HG02852 (cell line): Measurements from ENCODE around the gene SEMA6C.
"Not testable (repeated sequence)": the region's sequence is repeated elsewhere in the genome, so short reads cannot be mapped to it uniquely, and the experiment has no call there.

Experiments
- ATAC-seq: cut with Tn5 transposase; IDR thresholded peaks from one replicate; pipeline ENCODE4 v1.9.1; 2021; ENCODE audit warnings: mild to moderate bottlenecking, moderate library complexity; ENCODE audit not compliant: unreplicated experiment

Gene SEMA6C

DNA sequence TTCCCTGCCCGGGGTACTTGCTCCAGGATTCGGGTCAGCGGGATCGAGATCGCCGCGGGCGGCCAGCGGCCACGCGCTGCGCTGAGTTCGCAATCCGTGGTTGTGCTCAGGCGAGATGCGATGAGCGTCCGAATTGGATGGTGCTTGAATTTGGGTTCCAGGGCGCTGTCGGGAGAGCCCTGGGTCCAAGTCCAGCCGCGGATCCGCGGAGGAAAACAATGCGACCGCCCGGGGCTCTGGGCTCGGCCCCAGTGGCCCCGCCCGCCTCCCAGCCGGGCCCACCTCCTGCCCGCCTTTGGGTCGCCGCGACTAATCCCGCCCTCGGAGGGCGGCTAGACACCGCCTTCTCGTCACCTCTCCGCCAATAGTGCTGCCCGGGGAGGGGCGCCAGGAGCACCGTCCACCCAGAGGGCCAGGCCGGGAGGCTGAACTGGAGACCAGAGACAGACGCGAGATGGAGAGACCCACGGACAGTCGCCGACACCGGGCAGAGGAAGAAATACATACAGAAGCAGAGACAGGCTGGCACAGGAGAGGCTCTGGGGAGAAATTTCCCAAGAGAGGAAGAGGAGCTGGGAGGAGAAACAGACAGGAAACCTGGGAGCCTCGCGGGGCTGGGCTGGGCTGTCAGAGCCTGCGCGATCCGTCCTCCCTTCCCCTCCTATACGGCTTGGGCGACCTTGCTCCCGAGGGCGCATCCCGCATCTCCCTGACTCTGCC lies at the start of gene SEMA6C:
Gene SEMA6C, minus strand, starts transcription at position 220 of the 720 bp plus-strand sequence. CDS start 4,010 bp downstream, outside the sequence.
- ATAC-seq, result peak; percentile 99

- not testable (repeated sequence) for ATAC-seq
Observed at GRCh38 chr1:151194894-151195594, 48.6 kb upstream of the SEMA6C start.

GRCh38 chr1:151193856-151194255 lies 47.4 kb upstream of the SEMA6C start:
- ATAC-seq, result no peak

DNA sequence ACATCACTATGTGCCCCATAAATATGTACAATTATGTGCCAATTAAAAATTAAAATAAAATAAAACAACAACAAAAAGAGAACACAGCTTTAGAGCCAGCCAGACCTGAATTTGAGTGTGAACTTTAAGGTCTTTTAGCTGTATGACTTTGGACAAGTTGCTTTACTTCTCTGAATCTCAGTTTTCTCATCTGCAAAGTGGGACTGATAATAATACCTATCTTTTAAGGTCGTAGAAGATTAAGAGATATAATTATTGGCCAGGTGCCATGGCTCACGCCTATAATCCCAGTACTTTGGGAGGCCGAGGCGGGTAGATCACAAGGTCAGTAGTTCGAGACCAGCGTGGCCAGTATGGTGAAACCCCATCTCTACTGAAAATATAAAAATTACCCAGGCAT lies 46.9 kb upstream of the SEMA6C start:
- no peak for ATAC-seq

- ATAC-seq, result no peak
Observed at GRCh38 chr1:151192047-151192446, 45.6 kb upstream of the SEMA6C start.

GRCh38 chr1:151189637-151190445 lies 43.4 kb upstream of the SEMA6C start, which contains the start of gene VPS72:
VPS72 (minus strand) TSS chr1:151190197; CDS start chr1:151190121, 76 bp downstream.
- peak; percentile 77 for ATAC-seq

GRCh38 chr1:151188667-151189066 lies 42.2 kb upstream of the SEMA6C start:
- not testable (repeated sequence) for ATAC-seq

DNA sequence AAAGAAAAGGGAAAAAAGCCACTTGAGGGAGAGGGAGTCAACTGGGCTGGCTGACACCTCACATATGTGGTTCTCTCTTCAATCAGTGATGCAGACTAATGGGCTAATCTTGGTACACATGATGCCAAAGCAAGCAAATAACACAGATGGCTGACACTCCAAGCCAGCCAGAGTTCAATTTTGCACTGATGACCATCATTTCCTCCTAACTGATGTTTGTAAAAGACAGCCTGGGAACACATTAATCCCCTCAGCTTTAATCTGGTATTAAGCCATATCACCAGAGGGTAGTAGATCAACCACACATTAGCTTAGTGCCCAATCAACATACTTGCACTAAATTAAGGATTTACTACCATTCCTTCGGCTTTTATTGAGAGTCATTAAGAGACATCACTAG lies 40.8 kb upstream of the SEMA6C start:
- ATAC-seq, result no peak

GRCh38 chr1:151184211-151184610 lies 37.8 kb upstream of the SEMA6C start:
- no peak for ATAC-seq

DNA sequence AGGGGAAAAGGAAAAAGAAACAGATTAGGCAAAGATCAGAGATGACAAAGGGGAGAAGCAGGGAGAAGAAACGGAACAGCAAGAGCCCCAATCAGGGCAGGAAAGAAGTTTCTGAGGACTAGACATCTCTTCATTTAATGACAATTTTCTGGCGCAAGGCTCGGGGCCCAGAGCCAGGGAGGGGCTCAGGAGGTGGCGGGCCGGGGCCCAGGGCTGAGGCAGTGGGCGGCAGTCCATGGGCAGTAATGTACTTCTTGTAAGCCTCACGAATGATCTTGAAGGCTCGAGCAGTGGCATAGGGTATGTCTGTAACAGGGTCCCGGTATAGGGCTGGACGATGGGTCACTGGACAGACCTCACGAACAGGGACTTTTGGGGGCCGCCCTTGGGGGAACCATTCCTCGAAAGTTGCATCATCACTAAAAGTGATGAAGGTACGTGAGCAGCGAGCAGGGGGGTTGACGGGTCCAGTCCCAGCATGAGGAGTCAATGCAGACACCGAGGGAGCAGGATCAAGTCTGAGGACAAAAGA lies 30.1 kb upstream of the SEMA6C start:
- no peak for ATAC-seq

DNA sequence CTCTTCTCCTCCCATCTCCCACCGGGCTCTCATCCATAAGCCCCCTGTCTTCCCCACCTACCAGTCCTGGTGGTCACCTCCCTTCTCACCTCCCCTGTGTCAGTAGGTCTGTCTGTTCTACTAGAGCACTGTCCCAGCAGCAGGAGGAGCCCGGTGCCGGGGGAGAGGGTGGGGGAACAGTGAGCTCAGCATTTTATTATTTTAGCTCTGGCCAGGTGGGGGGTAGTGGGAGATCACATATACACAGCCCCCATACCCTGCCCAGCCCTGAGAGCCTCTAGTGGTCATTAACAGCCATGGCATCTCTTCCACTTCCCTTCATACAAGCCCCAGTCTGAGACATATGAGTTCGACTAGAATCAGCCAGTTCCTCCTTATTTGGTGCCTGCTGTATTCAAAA lies 29.4 kb upstream of the SEMA6C start, which contains the start of gene TMOD4:
Gene TMOD4, minus strand, starts transcription at position 119 of the 400 bp plus-strand sequence. CDS start 1,106 bp downstream, outside the sequence.
- ATAC-seq, result no peak

GRCh38 chr1:151175041-151175741 lies 28.8 kb upstream of the SEMA6C start:
- no peak for ATAC-seq

DNA sequence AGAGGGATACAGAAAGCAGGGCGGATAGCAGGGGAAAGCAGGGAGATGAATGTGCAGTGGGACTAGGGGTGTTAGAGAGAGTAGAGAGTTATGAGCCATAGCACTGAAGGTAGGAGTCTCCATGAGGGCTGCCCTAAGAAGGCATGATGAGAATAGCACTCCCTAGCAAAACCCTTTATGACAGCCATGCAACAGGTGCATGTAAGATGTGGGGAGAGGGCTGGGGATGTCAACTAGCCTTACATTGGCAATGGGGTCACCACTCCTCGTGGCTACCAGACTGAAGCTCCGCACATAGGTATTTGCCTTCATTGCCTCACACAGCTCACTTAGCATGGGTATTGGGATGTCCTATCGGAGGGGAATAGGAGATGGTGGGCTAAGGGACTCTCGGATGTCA lies 24.8 kb upstream of the SEMA6C start:
- ATAC-seq, result no peak

DNA sequence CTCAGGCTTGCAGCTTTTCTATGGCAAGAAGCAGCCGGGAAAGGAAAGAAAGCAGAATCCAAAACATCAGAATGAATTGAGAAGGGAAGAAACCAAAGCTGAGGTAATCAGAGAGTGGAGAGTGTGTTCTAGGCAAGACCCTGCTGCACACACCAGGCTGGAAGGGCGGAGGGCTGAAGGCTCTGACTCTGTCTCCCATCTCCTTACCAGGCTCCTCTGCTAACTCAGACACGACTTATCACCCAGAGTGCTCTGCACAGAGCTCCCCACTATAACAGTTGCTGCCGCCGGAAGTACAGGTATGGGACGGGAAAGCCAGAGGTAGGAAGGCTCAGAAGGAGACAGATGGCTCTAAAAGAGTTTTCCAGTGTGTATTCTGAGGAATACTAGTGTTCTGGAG lies 20.7 kb upstream of the SEMA6C start:
- no peak for ATAC-seq

GRCh38 chr1:151166505-151166956 lies 20.1 kb upstream of the SEMA6C start:
- peak; percentile 5 for ATAC-seq

DNA sequence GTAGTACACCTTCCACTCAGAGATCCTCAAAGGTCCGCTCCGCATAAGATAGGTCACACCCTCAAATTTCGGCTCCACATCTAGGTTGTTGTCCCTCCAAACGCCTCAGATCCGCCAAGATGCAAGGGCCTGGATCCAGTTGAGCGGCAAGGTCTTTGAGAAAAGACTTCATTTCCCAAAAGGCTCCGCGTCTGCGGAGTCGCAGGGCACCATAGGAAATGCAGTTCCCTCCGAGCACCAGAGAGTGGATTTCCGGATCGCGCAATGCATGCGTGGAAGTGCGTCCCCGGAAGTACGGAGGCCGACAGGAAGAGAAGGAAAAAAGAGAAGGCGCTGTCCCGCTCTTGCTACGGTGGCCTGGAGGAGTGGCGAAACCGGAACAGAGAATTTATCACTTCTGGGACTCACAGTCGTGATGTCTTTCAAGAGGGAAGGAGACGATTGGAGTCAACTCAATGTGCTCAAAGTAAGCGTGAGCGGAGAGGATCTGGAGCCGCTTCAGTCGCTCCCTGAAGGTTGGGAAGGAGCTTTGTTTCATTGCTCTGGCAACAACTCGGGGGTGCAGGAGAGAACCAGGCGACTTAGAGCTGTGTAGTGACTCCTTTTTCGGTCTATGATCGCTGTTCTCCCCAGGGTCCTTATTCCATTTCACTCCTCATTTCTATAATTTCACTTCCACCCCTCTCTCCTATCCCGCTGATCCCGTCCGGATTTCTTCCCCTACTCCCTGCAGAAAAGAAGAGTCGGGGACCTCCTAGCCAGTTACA lies 19.5 kb upstream of the SEMA6C start, which contains the start of the genes LYSMD1 and SCNM1:
Gene LYSMD1, minus strand, starts transcription at position 165 of the 767 bp plus-strand sequence. CDS start 644 bp downstream, outside the sequence.
Gene SCNM1, plus strand, starts transcription at position 407 of the 767 bp plus-strand sequence. Its CDS starts 9 bp downstream, at position 416.
- peak; percentile 84 for ATAC-seq

DNA sequence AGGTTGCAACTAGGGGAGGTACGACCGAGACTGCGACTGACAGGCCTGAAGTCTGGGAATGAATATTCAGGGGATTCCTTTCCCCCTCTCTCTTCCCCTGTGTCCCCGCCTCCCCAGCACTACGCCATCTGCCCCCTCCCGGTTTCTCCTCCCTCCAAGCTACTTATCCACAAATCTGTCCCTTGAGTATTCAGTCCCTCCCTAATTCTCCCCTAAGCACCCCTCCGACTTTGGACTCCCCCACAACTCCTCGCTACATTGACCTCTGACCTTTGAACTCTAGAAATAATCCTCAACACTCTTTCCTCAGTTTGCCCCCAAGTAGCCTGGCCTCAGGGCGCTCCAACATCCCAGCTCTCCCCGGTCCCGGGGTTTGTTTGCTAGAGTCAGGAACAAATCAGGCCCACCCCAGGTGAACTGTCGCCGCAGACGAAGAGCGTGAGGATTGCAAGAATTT lies 18.9 kb upstream of the SEMA6C start:
- no peak for ATAC-seq

GRCh38 chr1:151164732-151165280 lies 18.4 kb upstream of the SEMA6C start:
- ATAC-seq, result no peak

DNA sequence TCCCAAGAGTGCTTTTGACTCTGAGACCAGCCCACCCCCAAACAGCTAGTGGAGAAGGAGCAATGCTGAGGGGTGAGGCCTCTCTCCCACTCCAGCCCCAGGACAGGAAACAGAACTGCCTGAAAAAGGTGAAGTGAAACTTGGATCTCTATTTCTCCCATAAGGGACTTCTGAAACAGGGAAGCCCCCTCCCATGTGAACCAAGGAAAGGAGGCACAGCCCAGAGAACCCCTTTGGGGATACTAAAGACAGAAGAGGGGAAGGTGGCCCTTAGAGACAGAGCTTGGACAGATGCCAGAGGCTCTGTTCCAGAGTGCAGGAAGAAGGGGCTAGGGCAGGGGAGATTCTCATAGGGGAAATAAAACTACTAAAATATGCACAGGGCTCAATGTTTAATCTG lies 12.9 kb upstream of the SEMA6C start:
- ATAC-seq, result no peak
